CD4-positive, alpha-beta memory T cell (primary cell): ENCODE results near the gene RNF26. TPM values are rescaled to one million over a fixed set of nuclear protein-coding genes. Genes with fewer than 3 reads are reported as not detected.

Source experiments
- CTCF ChIA-PET: fragments of 350-600 bp; sonication (Branson Sonifier 250); formaldehyde crosslinking; loops from one replicate; lab custom pipeline; 2021; ENCODE audit warnings: inconsistent platforms; ENCODE audit not compliant: partially characterized antibody; lab: Charles Lee
- POLR2A ChIA-PET: fragments of 350-600 bp; sonication (Branson Sonifier 250); formaldehyde crosslinking; loops from one replicate; lab custom pipeline; 2021; ENCODE audit not compliant: partially characterized antibody; lab: Charles Lee
- DNase-seq, 5 donors: peaks; one replicate each; pipeline versions ENCODE4 v3.0.0 to v3.0.0-alpha.2; 2020 to 2022; ENCODE audit warnings: mixed read lengths in 1 of 5
- H3K27ac ChIP-seq: one replicate; pipeline ENCODE4 v1.7.0; 2013; ENCODE audit warnings: low read depth, low read length
- H3K27me3 ChIP-seq: 2 replicates; pipeline ENCODE4 v1.7.0; 2013; ENCODE audit warnings: mild to moderate bottlenecking, low read length, moderate library complexity; ENCODE audit not compliant: insufficient read depth
- H3K36me3 ChIP-seq: 2 replicates; pipeline ENCODE4 v1.7.0; 2013; ENCODE audit warnings: mild to moderate bottlenecking, low read length, moderate library complexity; ENCODE audit not compliant: insufficient read depth
- H3K4me1 ChIP-seq: 2 replicates; pipeline ENCODE4 v1.7.0; 2013; ENCODE audit warnings: mild to moderate bottlenecking, low read length, moderate library complexity; ENCODE audit not compliant: insufficient read depth
- H3K4me3 ChIP-seq, 2 donors: one replicate each; pipeline ENCODE4 v1.7.0; 2013; ENCODE audit warnings: low read length in 2 of 2, mild to moderate bottlenecking in 1 of 2
- H3K9me3 ChIP-seq, 2 donors: one replicate each; pipeline ENCODE4 v1.7.0; 2013; ENCODE audit warnings: low read length in 2 of 2, control low read depth in 1 of 2; ENCODE audit not compliant: control insufficient read depth in 1 of 2
- H3K27ac Mint-ChIP-seq, 7 donors: one replicate each; pipeline ENCODE4 v1.8.0; 2020 to 2021; ENCODE audit warnings: mixed read lengths in 7 of 7, mild to moderate bottlenecking in 6 of 7, inconsistent platforms in 3 of 7, moderate library complexity in 3 of 7
- H3K27me3 Mint-ChIP-seq, 2 donors: one replicate each; pipeline ENCODE4 v1.8.0; 2020 to 2021; ENCODE audit warnings: mixed read lengths in 2 of 2
- H3K36me3 Mint-ChIP-seq, 2 donors: one replicate each; pipeline ENCODE4 v1.8.0; 2020 to 2021; ENCODE audit warnings: mixed read lengths in 2 of 2, inconsistent platforms in 1 of 2, mild to moderate bottlenecking in 1 of 2
- H3K4me1 Mint-ChIP-seq, 4 donors: one replicate each; pipeline ENCODE4 v1.8.0; 2020 to 2021; ENCODE audit warnings: mixed read lengths in 4 of 4, mild to moderate bottlenecking in 1 of 4
- H3K4me3 Mint-ChIP-seq, 8 donors: one replicate each; pipeline ENCODE4 v1.8.0; 2020 to 2021; ENCODE audit warnings: mixed read lengths in 8 of 8, mild to moderate bottlenecking in 7 of 8, moderate library complexity in 6 of 8, inconsistent platforms in 3 of 8
- H3K9me3 Mint-ChIP-seq, 8 donors: one replicate each; pipeline ENCODE4 v1.8.0; 2020 to 2021; ENCODE audit warnings: mixed read lengths in 8 of 8, mild to moderate bottlenecking in 5 of 8, inconsistent platforms in 3 of 8, moderate library complexity in 1 of 8
- intact Hi-C: fragments of 100-400 bp; cut with micrococcal nuclease; formaldehyde crosslinking; loops from one replicate; pipeline ENCODE4 v1.15.1; 2023
- polyA plus RNA-seq, 2 donors: library from polyadenylated mRNA; unstranded; fragments of 300-500 nt; fragmentation: Illumina TruSeq; gene quantifications; one replicate each; pipeline ENCODE4 v1.2.3, GENCODE V29; 2021
- total RNA-seq, 2 experiments: library from RNA; stranded (reverse); gene quantifications; one replicate each; pipeline ENCODE4 v1.2.3, GENCODE V29; 2021

The RNF26 gene
- total and polyA plus RNA-seq, 4 experiments from 2014 or later: 17.5 to 50.8 (median 25.7) TPM

DNA sequence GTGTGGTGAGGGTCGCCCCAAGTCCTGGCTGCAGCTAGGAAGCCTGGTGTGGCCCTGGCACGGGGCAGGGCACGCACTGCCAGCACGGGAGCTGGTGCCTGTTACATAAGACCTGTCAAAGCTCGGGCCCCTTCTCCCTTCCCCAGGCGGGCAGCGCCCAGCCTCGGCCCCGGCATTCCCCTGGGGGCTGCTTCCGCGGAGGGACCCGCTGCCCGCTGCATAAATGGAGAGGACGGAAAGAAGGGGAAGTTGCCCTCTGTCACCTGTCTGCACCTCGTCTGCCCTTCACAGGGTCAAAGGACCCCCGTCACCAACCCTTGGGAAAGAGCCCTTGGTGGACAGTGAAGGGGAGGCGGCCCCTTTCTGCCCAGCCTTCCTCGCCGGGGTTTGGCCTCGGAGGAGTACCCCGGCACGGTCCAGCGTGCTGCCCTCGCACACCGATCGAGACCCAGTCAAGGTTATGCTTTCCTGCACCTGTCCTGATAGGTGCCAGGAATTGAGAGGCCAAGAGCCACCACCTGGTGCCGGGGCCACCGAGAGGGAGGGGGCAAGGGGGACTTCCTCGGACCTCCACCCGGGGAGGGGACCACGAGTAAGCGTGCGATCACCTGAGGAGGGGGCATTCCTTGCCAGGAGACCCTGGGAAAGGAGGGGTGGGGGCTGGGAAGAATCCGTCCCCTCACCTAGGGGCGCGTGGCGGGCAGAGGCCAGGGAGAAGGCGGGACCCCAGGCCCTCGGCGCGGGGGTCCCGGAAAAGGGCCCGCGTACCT is 28.9 kb downstream of the RNF26 start:
- Mint-ChIP-seq H3K27me3 (peaks cover 28 to 36% of the 10 kb centered on the region in 2 donors), H3K36me3 (no peaks in the 10 kb centered on the region), H3K4me3 (peak overlapping the region in 6 of 8 donors; percentile 36 to 75 (median 50)), H3K9me3 (no peaks in the 10 kb centered on the region), H3K27ac (peak overlapping the region in 1 of 7 donors; percentile 17), H3K4me1 (peaks cover 5 to 20% (median 9%) of the 10 kb centered on the region in 4 donors)
- H3K4me3 ChIP-seq: no peak overlapping the region
- no peak for DNase-seq
- CTCF ChIA-PET: no interaction called here
- H3K9me3 ChIP-seq: no peaks in the 10 kb centered on the region
- H3K4me1 ChIP-seq: peaks cover 7% of the 10 kb centered on the region
- POLR2A ChIA-PET: no interaction called here
- intact Hi-C loops: no loop called here
- H3K27me3 ChIP-seq: peaks cover 16% of the 10 kb centered on the region
- H3K36me3 ChIP-seq: no peaks in the 10 kb centered on the region
- no peak overlapping the region for H3K27ac ChIP-seq

DNA sequence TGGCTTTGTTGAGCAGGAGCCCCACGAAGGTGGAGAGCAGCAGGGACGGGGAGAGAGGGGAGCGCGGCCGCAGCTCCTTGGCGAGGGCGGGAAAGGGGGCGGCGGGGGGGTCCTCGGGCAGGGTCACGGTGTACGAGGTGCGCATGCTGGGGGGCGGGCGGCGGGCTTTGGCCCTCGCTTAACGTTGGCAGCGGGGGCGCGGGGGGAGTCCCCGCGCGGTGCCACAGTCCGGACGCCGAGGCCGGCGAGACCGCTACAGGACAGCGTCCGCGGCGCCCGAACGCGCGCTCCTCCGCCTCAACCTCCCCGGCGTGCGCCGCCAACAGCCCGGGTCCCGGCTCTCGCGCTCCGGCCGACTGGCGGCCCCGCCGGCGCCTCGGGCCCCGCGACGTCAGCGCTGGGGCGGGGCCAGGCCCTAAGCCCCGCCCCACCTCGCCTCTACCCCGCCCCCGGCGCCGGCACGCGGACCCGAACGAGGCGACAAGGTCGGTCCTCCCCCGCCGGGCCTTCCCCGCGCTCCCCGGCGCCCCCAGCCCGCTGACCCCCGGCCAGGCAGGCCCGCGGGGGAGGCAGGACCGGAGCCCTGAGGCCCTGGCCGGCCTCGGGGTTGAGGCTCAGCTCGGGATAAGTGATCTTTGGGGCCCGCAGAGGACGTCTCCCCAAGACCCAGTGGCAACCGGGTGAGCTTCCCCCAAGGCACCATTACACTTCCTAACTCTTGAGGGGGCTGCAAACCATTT is 29.7 kb downstream of the RNF26 start:
- Histone ChIP-seq H3K9me3 (no peaks in the 10 kb centered on the region), H3K27ac (no peak overlapping the region), H3K4me3 (no peak overlapping the region), H3K27me3 (peaks cover 21% of the 10 kb centered on the region), H3K36me3 (no peaks in the 10 kb centered on the region), H3K4me1 (peaks cover 7% of the 10 kb centered on the region)
- CTCF ChIA-PET: interaction anchor here (0.8 to 1.5 kb wide), 3 partner anchors 8 to 17 kb away, joined by 3 to 12 read pairs (median 6); partner anchors contain the start of gene USP2
- peak in 4 of 5 donors; percentile 36 to 60 (median 45) for DNase-seq
- intact Hi-C loops: no loop called here
- Mint-ChIP-seq H3K9me3 (no peaks in the 10 kb centered on the region), H3K4me1 (peaks cover 5 to 20% (median 9%) of the 10 kb centered on the region in 4 donors), H3K4me3 (peak overlapping the region; percentile 50 to 95 (median 78)), H3K36me3 (no peaks in the 10 kb centered on the region), H3K27ac (peak overlapping the region in 1 of 7 donors; percentile 41), H3K27me3 (peaks cover 28 to 36% of the 10 kb centered on the region in 2 donors)
- POLR2A ChIA-PET: interaction anchor here (0.9 kb wide), 1 partner anchor 17 kb away, joined by 3 read pairs; no protein-coding TSS in a partner anchor

DNA sequence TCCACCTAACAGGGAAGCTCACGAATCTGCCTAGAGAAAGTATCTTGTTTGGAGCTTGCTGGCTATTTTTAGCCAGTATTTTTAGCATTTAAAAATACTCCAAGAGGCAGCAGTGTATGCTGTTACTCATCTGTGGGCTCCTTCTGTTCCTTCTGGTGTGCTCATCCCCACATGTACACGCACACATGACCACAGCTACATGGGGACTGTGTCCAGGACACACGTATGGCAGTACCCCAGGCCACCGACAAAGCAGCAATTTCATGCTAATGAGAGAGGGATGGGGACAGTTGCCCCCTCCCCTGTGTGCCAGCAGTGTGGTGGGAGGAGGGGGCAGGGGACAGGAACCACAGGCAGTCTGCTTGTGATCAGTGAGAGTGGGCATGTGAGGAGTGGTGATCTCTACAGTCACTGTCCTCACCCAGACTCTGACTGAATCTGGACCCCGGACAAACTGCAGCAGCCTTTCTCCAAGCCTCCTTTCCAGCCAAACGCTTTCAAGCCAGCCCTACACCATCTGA is 30.8 kb downstream of the RNF26 start:
- Mint-ChIP-seq H3K36me3 (no peaks in the 10 kb centered on the region), H3K9me3 (no peaks in the 10 kb centered on the region), H3K27me3 (peaks cover 28 to 46% of the 10 kb centered on the region in 2 donors), H3K4me1 (peaks cover 6 to 23% (median 10%) of the 10 kb centered on the region in 4 donors), H3K27ac (no peak overlapping the region), H3K4me3 (peak overlapping the region in 4 of 8 donors; percentile 36 to 95 (median 84))
- Histone ChIP-seq H3K9me3 (no peaks in the 10 kb centered on the region), H3K27me3 (peaks cover 21% of the 10 kb centered on the region), H3K36me3 (no peaks in the 10 kb centered on the region), H3K27ac (no peak overlapping the region), H3K4me3 (no peak overlapping the region), H3K4me1 (peaks cover 9% of the 10 kb centered on the region)
- DNase-seq: no peak
- POLR2A ChIA-PET: no interaction called here
- intact Hi-C loops: no loop called here
- CTCF ChIA-PET: interaction anchor here (0.8 to 1.5 kb wide), 3 partner anchors 9 to 16 kb away, joined by 3 to 12 read pairs (median 6); partner anchors contain the start of gene USP2

DNA sequence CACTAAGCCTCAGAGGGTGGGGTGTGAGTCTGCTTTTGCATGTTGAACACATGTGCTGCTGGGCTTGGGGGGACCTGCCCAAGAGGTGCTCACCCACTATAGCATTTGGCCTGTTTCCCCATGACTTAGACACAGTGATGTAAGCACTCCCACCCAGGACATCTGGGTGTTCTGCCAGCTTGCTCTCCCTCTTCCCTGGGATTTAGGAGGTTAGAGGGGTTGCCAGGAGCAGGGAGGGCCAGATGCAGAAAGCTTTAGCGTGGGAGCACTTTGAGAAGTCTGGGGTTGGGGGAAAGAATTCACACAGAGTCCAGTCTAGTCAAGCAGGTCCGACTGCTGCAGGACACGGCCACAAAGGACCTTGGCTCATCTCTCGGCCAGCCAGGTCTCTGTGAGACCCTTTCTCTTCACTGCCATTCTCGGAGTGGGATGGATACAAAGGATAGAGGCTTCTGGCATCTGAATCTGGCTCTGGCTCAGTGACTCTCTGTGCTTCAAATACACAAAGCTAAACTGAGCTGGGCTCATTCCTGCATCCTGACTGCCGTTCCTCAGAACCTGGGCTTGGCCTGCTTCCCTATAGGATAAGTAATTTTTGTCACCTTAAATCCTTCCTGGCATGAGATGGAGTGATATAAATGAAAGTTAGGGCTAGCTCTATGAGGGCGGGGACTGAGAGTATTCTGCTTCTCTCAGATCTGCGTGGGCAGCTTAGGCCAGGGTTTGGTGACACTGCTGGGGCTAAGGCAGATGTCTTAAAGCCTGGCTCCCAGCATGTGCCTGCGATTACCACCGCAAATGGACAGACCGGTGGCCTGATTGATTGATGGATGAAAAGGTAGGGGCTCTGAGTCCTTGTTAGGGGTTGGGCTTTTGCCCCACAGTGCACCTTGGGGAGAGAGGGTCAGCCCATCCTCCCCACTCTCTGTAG is 32.6 kb downstream of the RNF26 start:
- Mint-ChIP-seq H3K4me1 (peaks cover 9 to 30% (median 15%) of the 10 kb centered on the region in 4 donors), H3K9me3 (no peaks in the 10 kb centered on the region), H3K36me3 (no peaks in the 10 kb centered on the region), H3K27me3 (peaks cover 28 to 49% of the 10 kb centered on the region in 2 donors), H3K27ac (no peak overlapping the region), H3K4me3 (no peak overlapping the region)
- Histone ChIP-seq H3K4me3 (no peak overlapping the region), H3K27me3 (peaks cover 21% of the 10 kb centered on the region), H3K27ac (no peak overlapping the region), H3K9me3 (no peaks in the 10 kb centered on the region), H3K36me3 (no peaks in the 10 kb centered on the region), H3K4me1 (peaks cover 19% of the 10 kb centered on the region)
- intact Hi-C loops: no loop called here
- ChIA-PET CTCF (interaction anchor here (1.2 to 4.0 kb wide), 2 partner anchors 11 to 13 kb away, joined by 4 to 25 read pairs; no protein-coding TSS in a partner anchor), POLR2A (no interaction called here)
- DNase-seq: no peak

DNA sequence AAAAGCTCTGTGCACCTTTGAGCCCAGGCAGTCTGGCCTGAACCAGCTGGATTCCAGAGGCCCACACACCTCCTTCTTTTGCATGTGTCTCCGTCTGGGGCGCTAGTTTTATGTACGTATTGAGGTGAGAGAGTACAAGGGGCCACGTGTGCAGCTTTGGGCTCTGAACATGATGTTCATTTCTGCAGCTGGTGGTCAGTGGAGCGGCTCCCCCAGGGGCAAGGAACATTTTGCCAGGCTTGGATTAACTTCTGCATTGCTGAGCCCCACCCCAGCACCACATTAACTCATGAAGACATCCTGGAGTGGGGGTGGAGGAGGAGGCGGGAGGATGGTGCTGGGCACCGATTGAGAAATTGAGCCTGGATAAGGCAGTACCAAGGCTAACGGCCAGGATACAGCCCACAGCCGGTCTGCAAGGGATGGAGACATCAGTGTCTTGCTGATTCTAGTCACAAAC is 33.4 kb downstream of the RNF26 start:
- Mint-ChIP-seq H3K4me1 (peaks cover 9 to 23% (median 15%) of the 10 kb centered on the region in 4 donors), H3K9me3 (no peaks in the 10 kb centered on the region), H3K4me3 (no peak overlapping the region), H3K27me3 (peaks cover 27 to 45% of the 10 kb centered on the region in 2 donors), H3K36me3 (no peaks in the 10 kb centered on the region), H3K27ac (no peak overlapping the region)
- H3K36me3 ChIP-seq: no peaks in the 10 kb centered on the region
- CTCF ChIA-PET: interaction anchor here (1.2 to 4.0 kb wide), 2 partner anchors 12 to 14 kb away, joined by 4 to 25 read pairs; no protein-coding TSS in a partner anchor
- intact Hi-C loops: no loop called here
- POLR2A ChIA-PET: no interaction called here
- H3K9me3 ChIP-seq: no peaks in the 10 kb centered on the region
- no peak for DNase-seq
- peaks cover 19% of the 10 kb centered on the region for H3K4me1 ChIP-seq
- no peak overlapping the region for H3K4me3 ChIP-seq
- peaks cover 21% of the 10 kb centered on the region for H3K27me3 ChIP-seq
- H3K27ac ChIP-seq: no peak overlapping the region

DNA sequence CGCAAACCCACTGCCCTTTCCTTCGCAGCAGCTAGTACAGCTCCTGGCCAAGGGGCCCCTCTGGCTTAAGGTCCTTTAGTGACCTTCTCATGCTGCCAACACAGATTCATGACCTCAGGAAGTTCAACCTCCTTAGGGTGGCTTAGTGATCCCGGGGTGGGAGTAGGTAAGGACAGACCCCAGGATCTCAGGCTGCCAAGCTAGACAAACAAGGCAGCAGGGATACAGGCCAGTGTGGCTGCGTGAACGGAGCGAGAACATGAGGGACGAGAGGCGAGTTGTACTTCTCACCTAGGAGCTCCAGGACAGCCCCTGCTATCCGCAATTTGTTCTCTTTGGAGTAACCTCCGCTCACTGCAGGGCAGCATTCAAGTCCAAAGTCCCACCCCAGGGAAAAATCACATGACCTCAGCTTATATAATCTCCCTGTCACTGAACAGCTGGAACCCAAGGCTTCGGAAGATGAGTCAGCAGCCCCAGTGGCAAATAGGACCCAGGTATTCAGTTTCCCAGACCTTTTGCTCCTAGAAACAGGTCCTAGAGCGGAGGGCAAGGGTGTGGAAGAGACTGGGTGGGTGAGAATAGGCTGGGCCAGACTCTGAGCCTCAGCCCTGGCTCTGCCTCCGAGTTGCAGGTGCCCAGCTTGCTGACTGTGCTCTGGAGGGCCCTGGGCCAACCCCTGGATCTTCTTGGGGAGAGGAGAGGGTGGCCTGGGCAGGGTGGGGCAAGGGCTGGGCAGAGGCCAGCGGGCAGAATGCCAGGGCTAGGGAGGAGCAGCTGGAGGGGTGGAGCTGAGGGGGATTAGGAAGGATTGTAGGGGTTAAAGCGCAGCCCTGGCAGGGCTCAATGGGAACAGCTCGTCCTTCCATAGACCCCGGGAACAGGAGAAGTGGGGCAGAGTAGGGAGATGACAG is 34.1 kb downstream of the RNF26 start:
- CTCF ChIA-PET: interaction anchor here (1.1 to 4.0 kb wide), 3 partner anchors 12 to 15 kb away, joined by 3 to 25 read pairs (median 4); partner anchors contain the start of gene USP2
- H3K36me3 Mint-ChIP-seq: no peaks in the 10 kb centered on the region
- no peak overlapping the region for H3K4me3 Mint-ChIP-seq
- no peak for DNase-seq
- no peak overlapping the region for H3K27ac Mint-ChIP-seq
- Histone ChIP-seq H3K4me3 (no peak overlapping the region), H3K9me3 (no peaks in the 10 kb centered on the region), H3K36me3 (no peaks in the 10 kb centered on the region), H3K27ac (no peak overlapping the region), H3K27me3 (peaks cover 21% of the 10 kb centered on the region), H3K4me1 (peaks cover 20% of the 10 kb centered on the region)
- H3K9me3 Mint-ChIP-seq: no peaks in the 10 kb centered on the region
- POLR2A ChIA-PET: no interaction called here
- intact Hi-C loops: no loop called here
- H3K27me3 Mint-ChIP-seq: peaks cover 26 to 42% of the 10 kb centered on the region in 2 donors
- H3K4me1 Mint-ChIP-seq: peaks cover 7 to 19% (median 14%) of the 10 kb centered on the region in 4 donors
